HCT116 (cell line): Measurements from ENCODE around the gene TMEM234. TPM values are rescaled to one million over a fixed set of nuclear protein-coding genes. Genes with fewer than 3 reads are reported as not detected.

ENCODE experiments used
- ATAC-seq: fragments of 200-7000 bp; cut with Tn5 transposase; 2 replicates; pipeline ENCODE4 v1.9.1; 2020; ENCODE audit warnings: mild to moderate bottlenecking, moderate library complexity
- BruUV-seq: library from RNA; stranded (reverse); fragments of 400-500 nt; replicated peaks from 2 replicates; lab custom pipeline; 2021; lab: Mats Ljungman, UMichigan
- CTCF ChIA-PET: fragments of 300-600 bp; sonication (Branson Sonifier 250); formaldehyde crosslinking; loops from one replicate; lab custom pipeline; 2021; ENCODE audit warnings: antibody characterized with exemption; lab: Charles Lee
- POLR2A ChIA-PET: fragments of 300-600, 350-600 bp; sonication (Branson Sonifier 250); formaldehyde crosslinking; loops from one replicate; lab custom pipeline; 2021; ENCODE audit warnings: antibody characterized with exemption; lab: Charles Lee
- RAD21 ChIA-PET, 2 experiments: fragments of 300-600 bp; sonication (Branson Sonifier 250); formaldehyde crosslinking; loops; one replicate each; lab custom pipeline; 2023; ENCODE audit warnings: low total read pairs in 2 of 2; ENCODE audit not compliant: uncharacterized antibody in 2 of 2, unreplicated experiment in 2 of 2, low non-redundant PET in 1 of 2; lab: Charles Lee
- DNase-seq: peaks from one replicate; pipeline ENCODE4 v3.0.0-alpha.2; 2010; ENCODE audit warnings: low read depth, low spot score
- H2AFZ ChIP-seq: fragments of 200-600 bp; shearing (Covaris generic), sonication (generic); 2 replicates; pipeline ENCODE4 v1.6.1; 2017; ENCODE audit warnings: low read depth, mixed run types, mixed read lengths, antibody characterized with exemption, low read length; ENCODE audit not compliant: poor library complexity, severe bottlenecking
- H3K27ac ChIP-seq: 2 replicates; pipeline ENCODE4 v1.5.1; 2012; ENCODE audit warnings: low read depth, low read length
- H3K27me3 ChIP-seq: fragments of 200-600 bp; sonication (generic); 2 replicates; pipeline ENCODE4 v1.6.1; 2016; ENCODE audit warnings: mixed run types, low read length, mixed read lengths; ENCODE audit not compliant: insufficient read depth
- H3K36me3 ChIP-seq, 2 experiments: fragments of 200-500 bp in 1 of 2; fragments of 200-600 bp in 1 of 2; sonication (Bioruptor generic) in 1 of 2; sonication (generic) in 1 of 2; 2 replicates each; pipeline versions ENCODE4 v1.5.1 to v1.6.1; 2014 to 2016; ENCODE audit warnings: low read length in 2 of 2, inconsistent platforms in 1 of 2, mixed read lengths in 1 of 2, mixed run types in 1 of 2; ENCODE audit not compliant: insufficient read depth in 2 of 2, control insufficient read depth in 1 of 2
- H3K4me1 ChIP-seq, 2 experiments: fragments of 200-600 bp in 1 of 2; sonication (generic) in 1 of 2; 2 replicates each; pipeline versions ENCODE4 v1.5.1 to v1.6.1; 2012 to 2017; ENCODE audit warnings: low read length in 2 of 2, inconsistent platforms in 1 of 2, mild to moderate bottlenecking in 1 of 2, mixed read lengths in 1 of 2, mixed run types in 1 of 2, moderate library complexity in 1 of 2; ENCODE audit not compliant: insufficient read depth in 2 of 2, control insufficient read depth in 1 of 2
- H3K4me2 ChIP-seq: fragments of 200-600 bp; sonication (generic); 2 replicates; pipeline ENCODE4 v1.6.1; 2017; ENCODE audit warnings: mixed run types, low read length, mixed read lengths
- H3K4me3 ChIP-seq, 2 experiments: fragments of 200-600 bp in 1 of 2; sonication (generic) in 1 of 2; replicated peaks in 1 of 2; 2 replicates each; pipeline ENCODE4 v1.5.1; 2011 to 2016; ENCODE audit warnings: low read length in 2 of 2, control low read depth in 1 of 2, low read depth in 1 of 2, mild to moderate bottlenecking in 1 of 2, mixed read lengths in 1 of 2, mixed run types in 1 of 2
- H3K79me2 ChIP-seq: fragments of 200-600 bp; sonication (generic); 2 replicates; pipeline ENCODE4 v1.6.1; 2017; ENCODE audit warnings: mild to moderate bottlenecking, mixed run types, low read length, moderate library complexity, mixed read lengths; ENCODE audit not compliant: insufficient read depth
- H3K9ac ChIP-seq: fragments of 200-600 bp; sonication (generic); 2 replicates; pipeline ENCODE4 v1.6.1; 2016; ENCODE audit warnings: low read length, mixed read lengths
- H3K9me2 ChIP-seq: fragments of 200-600 bp; sonication (generic), shearing (Covaris generic); 2 replicates; pipeline ENCODE4 v1.6.1; 2017; ENCODE audit warnings: mixed run types, mild to moderate bottlenecking, moderate library complexity; ENCODE audit not compliant: insufficient read depth
- H3K9me3 ChIP-seq, 2 experiments: fragments of 200-500 bp in 1 of 2; fragments of 200-600 bp in 1 of 2; sonication (Bioruptor generic) in 1 of 2; sonication (generic) in 1 of 2; 2 replicates each; pipeline ENCODE4 v1.6.1; 2014 to 2017; ENCODE audit warnings: low read length in 2 of 2, mixed read lengths in 2 of 2, inconsistent platforms in 1 of 2, low read depth in 1 of 2, mild to moderate bottlenecking in 1 of 2, mixed run types in 1 of 2, moderate library complexity in 1 of 2; ENCODE audit not compliant: control insufficient read depth in 1 of 2, insufficient read depth in 1 of 2
- H4K20me1 ChIP-seq: fragments of 200-600 bp; sonication (generic), shearing (Covaris generic); 2 replicates; pipeline ENCODE4 v1.6.1; 2017; ENCODE audit warnings: mixed run types, mild to moderate bottlenecking, moderate library complexity; ENCODE audit not compliant: insufficient read depth
- CBX3 ChIP-seq: IDR thresholded peaks from 2 replicates; pipeline ENCODE4 v1.6.1; 2012; ENCODE audit warnings: low read depth
- EGR1 ChIP-seq: IDR thresholded peaks from 2 replicates; pipeline ENCODE4 v1.6.1; 2012; ENCODE audit warnings: low read depth
- EZH2phosphoT487 ChIP-seq: fragments of 200-600 bp; IDR thresholded peaks from 2 replicates; pipeline ENCODE4 v1.6.1; 2018; ENCODE audit warnings: antibody characterized with exemption, borderline replicate concordance
- JUND ChIP-seq: IDR thresholded peaks from 2 replicates; pipeline ENCODE4 v1.6.1; 2012
- MAX ChIP-seq: IDR thresholded peaks from 2 replicates; pipeline ENCODE4 v1.6.1; 2012
- POLR2A ChIP-seq: IDR thresholded peaks from 2 replicates; pipeline ENCODE4 v1.7.0; 2011; ENCODE audit warnings: borderline replicate concordance; ENCODE audit not compliant: insufficient read depth, insufficient read length; ENCODE audit errors: extremely low read depth
- POLR2AphosphoS5 ChIP-seq: IDR thresholded peaks from 2 replicates; pipeline ENCODE4 v1.6.1; 2011; ENCODE audit warnings: mild to moderate bottlenecking, low read depth, low read length, moderate library complexity
- TCF7L2 ChIP-seq: IDR thresholded peaks from 2 replicates; pipeline ENCODE4 v1.7.0; 2011; ENCODE audit warnings: borderline replicate concordance, inconsistent platforms; ENCODE audit not compliant: insufficient read depth, insufficient read length; ENCODE audit errors: extremely low read depth
- YY1 ChIP-seq: IDR thresholded peaks from 2 replicates; pipeline ENCODE4 v1.6.1; 2011; ENCODE audit warnings: low read length, low read depth, moderate library complexity, mild to moderate bottlenecking; ENCODE audit not compliant: insufficient replicate concordance; ENCODE audit errors: extremely low read depth
- ZFX ChIP-seq: fragments of 450-650 bp; IDR thresholded peaks from 2 replicates; pipeline ENCODE4 v1.6.1; 2017
- ZNF274 ChIP-seq: fragments of 200-500 bp; sonication (Bioruptor generic); IDR thresholded peaks from 2 replicates; pipeline ENCODE4 v1.6.1; 2014; ENCODE audit warnings: mild to moderate bottlenecking, low read depth, low read length, inconsistent platforms
- intact Hi-C: fragments of 100-400 bp; cut with micrococcal nuclease; formaldehyde crosslinking; loops from 2 replicates; pipeline ENCODE4 v1.10.0; 2022
- total RNA-seq: library from RNA; stranded (reverse); gene quantifications from one replicate; pipeline ENCODE4 v1.2.1, GENCODE V29; 2021; ENCODE audit not compliant: unreplicated experiment
- TF ChIP-seq, protein P1 (sequence below): IDR thresholded peaks from 2 replicates; pipeline ENCODE4 v1.6.1; 2012

Gene TMEM234
- total RNA-seq, 1 experiment from 2014 or later = 12.3 TPM

DNA sequence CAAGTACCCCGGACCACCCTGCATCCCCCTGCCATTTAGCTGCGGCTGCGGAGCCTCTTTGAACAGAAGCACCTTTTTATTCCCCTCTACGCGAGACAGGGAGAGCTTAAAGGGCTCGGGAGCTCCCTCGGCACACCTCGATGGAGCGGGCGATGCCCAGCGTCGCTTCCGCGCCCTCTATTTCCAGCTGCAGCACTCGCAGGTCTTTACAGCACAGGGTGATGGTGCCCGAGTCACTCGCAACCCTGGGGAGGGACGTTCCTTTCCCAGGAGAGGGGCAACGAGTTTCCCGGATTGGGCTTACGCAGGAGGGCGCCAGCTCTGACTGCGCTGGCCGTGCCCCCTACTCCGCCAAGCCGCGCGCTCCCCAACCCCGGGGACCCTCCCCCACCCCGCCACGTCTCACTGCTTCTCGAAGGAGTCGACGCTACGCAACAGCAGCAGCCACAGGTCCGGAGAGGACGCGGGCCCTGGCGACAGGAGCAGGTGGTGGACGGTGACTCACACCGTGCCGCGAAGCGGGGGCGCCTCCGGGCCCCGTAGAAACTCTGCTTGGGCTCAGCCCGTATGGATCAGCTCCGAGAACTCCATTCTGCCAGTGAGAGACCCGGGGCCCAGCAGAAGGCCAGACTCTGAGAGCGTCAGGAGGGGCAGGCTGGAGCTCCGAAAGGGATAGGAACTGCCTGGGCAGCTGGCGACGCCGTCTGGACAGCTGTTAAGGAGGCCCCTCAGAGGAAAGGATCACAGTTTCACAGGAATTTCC, 19.0 kb upstream of the TMEM234 start:
- H3K4me2 ChIP-seq = peak overlapping the region; percentile 94
- ChIA-PET RAD21 (interaction anchor here (0.5 to 1.7 kb wide), 5 partner anchors 19 to 117 kb away, joined by 3 to 4 read pairs (median 4); partner anchors contain the start of genes EIF3I (in 1 of the 2), MARCKSL1 (in 1 of the 2) and TMEM234 (in 1 of the 2)), POLR2A (interaction anchor here (1.1 to 2.1 kb wide), 5 partner anchors 18 to 119 kb away, joined by 3 to 8 read pairs (median 3); partner anchors contain the start of genes HDAC1 and MARCKSL1), CTCF (interaction anchor here (0.7 to 1.6 kb wide), 4 partner anchors 8 to 75 kb away, joined by 3 to 4 read pairs (median 3); no protein-coding TSS in a partner anchor)
- H3K36me3 ChIP-seq = no peaks in the 10 kb centered on the region
- TF ChIP-seq CBX3 (peak; percentile 69; the same call in 1 of the 2 replicates), ZFX (0 out of 2 replicates have a peak, but pooled peaks have one; percentile 16), MAX (peak; percentile 93), YY1 (no peak), POLR2A (no peak), JUND (peak; percentile 51), EGR1 (peak; percentile 61; the same call in 1 of the 2 replicates), TCF7L2 (peak; percentile 9), POLR2AphosphoS5 (peak; percentile 60), EZH2phosphoT487 (no peak), ZNF274 (no peak)
- TF ChIP-seq, protein P1, sequence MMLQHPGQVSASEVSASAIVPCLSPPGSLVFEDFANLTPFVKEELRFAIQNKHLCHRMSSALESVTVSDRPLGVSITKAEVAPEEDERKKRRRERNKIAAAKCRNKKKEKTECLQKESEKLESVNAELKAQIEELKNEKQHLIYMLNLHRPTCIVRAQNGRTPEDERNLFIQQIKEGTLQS = no peak
- DNase-seq (no peak), ATAC-seq (peak; percentile 52)
- H3K9me3 ChIP-seq = no peaks in the 10 kb centered on the region
- H3K4me1 ChIP-seq = peaks cover 20 to 37% of the 10 kb centered on the region in 2 experiments
- peak overlapping the region; percentile 87 for H3K27ac ChIP-seq
- H3K9me2 ChIP-seq = no peaks in the 10 kb centered on the region
- intact Hi-C loops = no loop called here
- no peaks in the 10 kb centered on the region for H3K27me3 ChIP-seq
- H4K20me1 ChIP-seq = no peaks in the 10 kb centered on the region
- H2AFZ ChIP-seq = peak overlapping the region; percentile 3
- peak overlapping the region; percentile 60 for H3K9ac ChIP-seq
- BruUV-seq = no TSS peak
- peak overlapping the region; percentile 62 to 72 for H3K4me3 ChIP-seq
- no peaks in the 10 kb centered on the region for H3K79me2 ChIP-seq
